ENCODE data around the gene CFAP45. TPM values are rescaled to one million over a fixed set of nuclear protein-coding genes. Genes with fewer than 3 reads are reported as not detected.

CFAP45 gene
- total RNA-seq, 4 donors from 2014 or later, result 0.17 to 0.32 TPM; not detected in 2

GRCh38 chr1:159862557-159862956 is 37.4 kb downstream of the CFAP45 start, which contains the start of gene VSIG8:
TSS of gene VSIG8 (minus strand) at chr1:159862657. CDS start at chr1:159862521, 136 bp downstream.
- no peak within 1 kb of the TSS for H3K4me3 ChIP-seq
- intact Hi-C loops (cut with DNase I), result no loop called here
- TF ChIP-seq POLR2A (IDR thresholded peaks at IDR 0.05; ENCODE audit: low read depth), result no peak
- TF ChIP-seq EP300 (IDR thresholded peaks at IDR 0.05), result no peak
- no peak for TF ChIP-seq CTCF (IDR thresholded peaks at IDR 0.05)
- no peak for TF ChIP-seq POLR2AphosphoS5 (IDR thresholded peaks at IDR 0.05)
- H3K4me1 ChIP-seq, result peaks cover 2 to 8% (median 5%) of the 10 kb centered on the region in 4 donors
- 95% methylated on average over 4 of the region's 4 CpGs for WGBS
- H3K9me3 ChIP-seq, result no peaks in the 10 kb centered on the region
- H3K27me3 ChIP-seq, result no peaks in the 10 kb centered on the region
- DNase-seq (ENCODE audit: extremely low spot score), result no peak
- peaks cover 0 to 4% (median 0%) of the 10 kb centered on the region in 4 donors for H3K36me3 ChIP-seq
- no peak within 1 kb of the TSS for H3K27ac ChIP-seq (replicated peaks in 1 of 4)

GRCh38 chr1:159862031-159862430 is 37.9 kb downstream of the CFAP45 start:
- intact Hi-C loops (cut with DNase I), result no loop called here
- Histone ChIP-seq H3K27me3 (no peaks in the 10 kb centered on the region), H3K36me3 (peaks cover 0 to 4% (median 0%) of the 10 kb centered on the region in 4 donors), H3K4me1 (peaks cover 0 to 3% (median under 1%) of the 10 kb centered on the region in 4 donors), H3K9me3 (no peaks in the 10 kb centered on the region), H3K27ac (replicated peaks in 1 of 4) (no peak overlapping the region), H3K4me3 (no peak overlapping the region)
- TF ChIP-seq POLR2AphosphoS5 (IDR thresholded peaks at IDR 0.05), result no peak
- no peak for TF ChIP-seq EP300 (IDR thresholded peaks at IDR 0.05)
- TF ChIP-seq CTCF (IDR thresholded peaks at IDR 0.05), result no peak
- no peak for TF ChIP-seq POLR2A (IDR thresholded peaks at IDR 0.05; ENCODE audit: low read depth)
- WGBS, result 91% methylated on average over 4 of the region's 5 CpGs
- DNase-seq (ENCODE audit: extremely low spot score), result no peak

- DNase-seq (ENCODE audit: extremely low spot score), result no peak
- Histone ChIP-seq H3K27me3 (no peaks in the 10 kb centered on the region), H3K4me3 (no peak overlapping the region), H3K27ac (replicated peaks in 1 of 4) (no peak overlapping the region), H3K36me3 (peaks cover 0 to 4% (median 0%) of the 10 kb centered on the region in 4 donors), H3K4me1 (no peaks in the 10 kb centered on the region), H3K9me3 (no peaks in the 10 kb centered on the region)
- TF ChIP-seq POLR2A (IDR thresholded peaks at IDR 0.05; ENCODE audit: low read depth) (no peak), EP300 (IDR thresholded peaks at IDR 0.05) (no peak), POLR2AphosphoS5 (IDR thresholded peaks at IDR 0.05) (no peak), CTCF (IDR thresholded peaks at IDR 0.05) (no peak)
- intact Hi-C loops (cut with DNase I), result no loop called here
- WGBS, result 81% methylated on average over 8 of the region's 8 CpGs
Measured at GRCh38 chr1:159861218-159861617, 38.7 kb downstream of the CFAP45 start.

- no peak overlapping the region for H3K4me3 ChIP-seq
- no peak for TF ChIP-seq EP300 (IDR thresholded peaks at IDR 0.05)
- TF ChIP-seq POLR2AphosphoS5 (IDR thresholded peaks at IDR 0.05), result no peak
- TF ChIP-seq POLR2A (IDR thresholded peaks at IDR 0.05; ENCODE audit: low read depth), result no peak
- no peak for TF ChIP-seq CTCF (IDR thresholded peaks at IDR 0.05)
- peaks cover 0 to 5% (median 5%) of the 10 kb centered on the region in 4 donors for H3K4me1 ChIP-seq
- peaks cover 0 to 4% (median 0%) of the 10 kb centered on the region in 4 donors for H3K36me3 ChIP-seq
- no peak for DNase-seq (ENCODE audit: extremely low spot score)
- H3K9me3 ChIP-seq, result no peaks in the 10 kb centered on the region
- no peak overlapping the region for H3K27ac ChIP-seq (replicated peaks in 1 of 4)
- 43% methylated on average over 1 of the region's 3 CpGs for WGBS
- H3K27me3 ChIP-seq, result no peaks in the 10 kb centered on the region
- intact Hi-C loops (cut with DNase I), result no loop called here
Measured at GRCh38 chr1:159860456-159860855, 39.5 kb downstream of the CFAP45 start.
